Stimulated activated CD4-positive, alpha-beta T cell treated with anti-CD3 and anti-CD28 coated beads, Interleukin-2, amount 100 ng/mL, for 24 hours (primary cell): ENCODE results near the gene KIF5C.

Experiments
- DNase-seq, 2 donors: peaks; one replicate each; pipeline ENCODE4 v3.0.0-alpha.2; 2020

KIF5C gene

GRCh38 chr2:148996805-148997204 lies 121.8 kb downstream of the KIF5C start:
- DNase-seq: no peak

- no peak for DNase-seq
These were observed 123.3 kb downstream of the KIF5C start for GRCh38 chr2:148998165-148998830.

GRCh38 chr2:148998831-148999200 lies 123.8 kb downstream of the KIF5C start:
- no peak for DNase-seq

GRCh38 chr2:148999451-148999921 lies 124.5 kb downstream of the KIF5C start:
- DNase-seq: no peak

- no peak for DNase-seq
These were observed 125.3 kb downstream of the KIF5C start for GRCh38 chr2:149000158-149000938.

- no peak for DNase-seq
These were observed 126.5 kb downstream of the KIF5C start for GRCh38 chr2:149001496-149001895.

- DNase-seq: no peak
These were observed 127.4 kb downstream of the KIF5C start for GRCh38 chr2:149002378-149002890.

- DNase-seq: no peak
These were observed 128.1 kb downstream of the KIF5C start for GRCh38 chr2:149002891-149003740.

GRCh38 chr2:149004836-149005235 lies 129.8 kb downstream of the KIF5C start:
- DNase-seq: no peak

- DNase-seq: no peak
These were observed 130.5 kb downstream of the KIF5C start for GRCh38 chr2:149005471-149006077.

- DNase-seq: no peak
These were observed 132.0 kb downstream of the KIF5C start for GRCh38 chr2:149006883-149007543.

GRCh38 chr2:149008381-149008780 lies 133.4 kb downstream of the KIF5C start:
- no peak for DNase-seq

GRCh38 chr2:149009576-149010461 lies 134.8 kb downstream of the KIF5C start:
- no peak for DNase-seq

GRCh38 chr2:149012545-149012944 lies 137.5 kb downstream of the KIF5C start:
- DNase-seq: no peak

- no peak for DNase-seq
These were observed 140.5 kb downstream of the KIF5C start for GRCh38 chr2:149015501-149015900.

GRCh38 chr2:149015926-149016563 lies 141.0 kb downstream of the KIF5C start:
- no peak for DNase-seq

GRCh38 chr2:149017116-149017985 lies 142.3 kb downstream of the KIF5C start:
- peak; percentile 79 to 82 for DNase-seq

GRCh38 chr2:149018981-149019380 lies 144.0 kb downstream of the KIF5C start:
- DNase-seq: no peak

GRCh38 chr2:149019768-149020167 lies 144.7 kb downstream of the KIF5C start:
- no peak for DNase-seq

GRCh38 chr2:149020432-149020851 lies 145.4 kb downstream of the KIF5C start:
- no peak for DNase-seq
